Subcutaneous adipose tissue (tissue), 4 donors: ENCODE measurements around the gene ARFRP1. TPM values are rescaled to one million over a fixed set of nuclear protein-coding genes. Genes with fewer than 3 reads are reported as not detected.

Experiments used
- total RNA-seq, 4 donors: library from RNA; depleted of rRNA; stranded (reverse); fragments of >200 nt; gene quantifications; one replicate each; pipeline ENCODE4 v1.1.0, GENCODE V29; 2016
- TF ChIP-seq, protein P1 (sequence below): fragments of 450-650 bp; IDR thresholded peaks from one replicate; pipeline ENCODE4 v1.5.1; 2016; ENCODE audit warnings: low read depth, mild to moderate bottlenecking, control low read depth, antibody characterized with exemption, moderate library complexity

ARFRP1 gene
- total RNA-seq, 4 donors from 2014 or later = 21.9 to 39.4 (median 31.5) TPM

DNA sequence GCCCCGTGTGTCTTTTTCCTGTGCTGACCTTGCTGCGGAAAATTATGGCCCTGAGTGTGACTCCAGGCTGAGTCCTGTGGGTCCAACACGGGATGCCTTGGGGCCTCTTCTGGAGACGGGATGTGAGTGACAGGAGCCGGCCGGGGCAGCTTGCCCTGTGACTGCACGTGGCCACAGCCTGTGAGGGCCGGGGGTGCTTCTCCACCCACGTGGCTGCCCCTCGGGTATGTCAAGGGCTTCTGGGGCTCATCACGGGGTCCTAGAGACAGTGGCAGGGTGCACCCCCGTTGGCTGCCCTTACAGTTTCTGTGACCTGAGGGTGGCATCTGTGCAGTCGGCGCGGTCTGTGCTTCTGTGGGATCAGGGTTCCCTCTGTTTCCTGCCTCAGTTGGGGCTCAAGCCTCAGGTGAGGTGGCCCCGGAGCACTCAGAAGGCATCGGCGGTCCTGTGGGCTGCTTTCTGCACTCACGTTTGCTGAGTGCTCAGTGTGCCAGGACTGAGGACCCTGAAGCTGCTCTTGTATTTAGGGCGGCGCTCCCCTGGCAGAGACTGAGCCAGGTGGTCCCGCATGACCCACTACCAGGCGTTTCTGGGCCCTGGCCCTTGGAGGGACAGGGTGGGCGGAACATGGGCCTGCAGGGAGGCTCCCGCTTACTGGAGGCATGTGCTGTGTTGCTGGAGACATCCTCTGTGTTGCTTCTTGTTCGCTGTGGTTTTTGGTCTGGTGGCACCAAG lies 44.3 kb downstream of the ARFRP1 start:
- TF ChIP-seq, protein P1, sequence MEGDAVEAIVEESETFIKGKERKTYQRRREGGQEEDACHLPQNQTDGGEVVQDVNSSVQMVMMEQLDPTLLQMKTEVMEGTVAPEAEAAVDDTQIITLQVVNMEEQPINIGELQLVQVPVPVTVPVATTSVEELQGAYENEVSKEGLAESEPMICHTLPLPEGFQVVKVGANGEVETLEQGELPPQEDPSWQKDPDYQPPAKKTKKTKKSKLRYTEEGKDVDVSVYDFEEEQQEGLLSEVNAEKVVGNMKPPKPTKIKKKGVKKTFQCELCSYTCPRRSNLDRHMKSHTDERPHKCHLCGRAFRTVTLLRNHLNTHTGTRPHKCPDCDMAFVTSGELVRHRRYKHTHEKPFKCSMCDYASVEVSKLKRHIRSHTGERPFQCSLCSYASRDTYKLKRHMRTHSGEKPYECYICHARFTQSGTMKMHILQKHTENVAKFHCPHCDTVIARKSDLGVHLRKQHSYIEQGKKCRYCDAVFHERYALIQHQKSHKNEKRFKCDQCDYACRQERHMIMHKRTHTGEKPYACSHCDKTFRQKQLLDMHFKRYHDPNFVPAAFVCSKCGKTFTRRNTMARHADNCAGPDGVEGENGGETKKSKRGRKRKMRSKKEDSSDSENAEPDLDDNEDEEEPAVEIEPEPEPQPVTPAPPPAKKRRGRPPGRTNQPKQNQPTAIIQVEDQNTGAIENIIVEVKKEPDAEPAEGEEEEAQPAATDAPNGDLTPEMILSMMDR = no peak

DNA sequence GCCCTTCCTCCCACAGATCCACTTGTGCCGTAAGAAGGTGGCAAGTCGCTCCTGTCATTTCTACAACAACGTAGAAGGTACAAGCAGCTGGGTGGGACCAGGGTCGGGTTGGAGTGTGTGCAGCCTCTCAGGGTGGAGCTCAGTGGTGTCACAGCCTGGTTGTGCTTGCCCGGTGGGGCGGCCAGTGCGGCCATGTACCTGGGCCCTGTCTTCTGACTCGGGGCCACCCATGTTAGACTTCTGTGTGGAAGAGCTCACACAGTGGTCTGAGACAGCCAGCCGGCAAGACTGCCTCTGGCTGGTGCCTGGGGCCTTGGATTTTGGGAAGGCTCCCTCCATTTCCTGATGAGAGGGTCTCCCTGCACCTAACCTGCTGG lies 45.0 kb downstream of the ARFRP1 start:
- TF ChIP-seq, protein P1 = no peak

DNA sequence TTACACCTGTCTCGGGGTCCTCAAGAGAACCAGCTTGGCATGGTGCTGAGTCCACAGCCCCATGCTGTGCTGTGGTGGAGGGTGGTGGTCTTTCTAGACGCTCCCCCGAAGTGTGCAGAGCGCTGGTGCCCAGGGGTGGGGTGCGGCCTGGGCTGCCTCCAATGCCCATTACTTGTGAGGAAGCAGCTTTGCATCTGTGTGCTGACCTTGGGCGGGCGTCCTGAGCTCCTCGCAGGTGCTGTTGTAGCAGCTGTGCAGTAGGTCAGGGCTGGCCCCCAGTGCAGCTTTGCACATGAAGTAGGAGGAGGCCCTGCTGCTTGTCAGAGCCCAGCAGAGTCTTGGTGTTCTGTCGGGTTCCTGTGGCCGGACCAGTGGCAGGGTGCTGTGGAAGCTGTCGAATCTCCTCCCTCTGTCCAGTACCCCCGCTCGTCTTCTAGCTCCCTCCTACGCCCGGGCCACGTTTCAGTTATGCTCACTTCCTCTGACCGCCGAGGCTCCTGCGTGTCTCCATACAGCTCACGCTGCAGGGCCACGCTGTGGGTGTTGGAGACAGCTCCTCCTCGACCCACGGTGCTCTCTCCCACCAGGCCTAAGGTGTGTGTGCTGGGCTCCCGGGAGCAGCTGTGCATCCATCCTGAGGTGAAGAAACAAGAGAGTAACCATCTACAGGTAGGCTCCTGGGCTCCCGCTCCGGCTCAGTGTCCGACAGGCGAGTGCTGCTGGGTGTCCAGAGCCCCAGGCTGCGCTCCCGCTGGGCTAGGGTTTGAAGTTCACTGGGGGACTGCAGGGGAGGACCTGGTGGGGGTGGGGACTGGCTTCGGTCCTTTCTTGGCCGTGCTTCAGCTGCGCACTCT lies 45.6 kb downstream of the ARFRP1 start:
- TF ChIP-seq, protein P1 = no peak

DNA sequence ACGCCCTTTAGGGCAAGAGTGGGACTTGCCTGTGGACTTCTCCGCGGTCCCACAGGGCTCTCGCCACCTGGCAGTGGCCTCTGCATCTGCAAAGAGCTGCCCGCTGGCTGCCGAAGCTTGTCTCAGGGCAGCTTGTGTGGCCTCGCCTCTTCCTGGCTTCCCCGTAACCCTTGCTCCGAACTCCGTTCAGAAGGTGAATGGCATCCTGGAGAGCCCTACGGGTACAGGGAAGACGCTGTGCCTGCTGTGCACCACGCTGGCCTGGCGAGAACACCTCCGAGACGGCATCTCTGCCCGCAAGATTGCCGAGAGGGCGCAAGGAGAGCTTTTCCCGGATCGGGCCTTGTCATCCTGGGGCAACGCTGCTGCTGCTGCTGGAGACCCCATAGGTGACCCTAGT lies 46.7 kb downstream of the ARFRP1 start:
- TF ChIP-seq, protein P1 = no peak

DNA sequence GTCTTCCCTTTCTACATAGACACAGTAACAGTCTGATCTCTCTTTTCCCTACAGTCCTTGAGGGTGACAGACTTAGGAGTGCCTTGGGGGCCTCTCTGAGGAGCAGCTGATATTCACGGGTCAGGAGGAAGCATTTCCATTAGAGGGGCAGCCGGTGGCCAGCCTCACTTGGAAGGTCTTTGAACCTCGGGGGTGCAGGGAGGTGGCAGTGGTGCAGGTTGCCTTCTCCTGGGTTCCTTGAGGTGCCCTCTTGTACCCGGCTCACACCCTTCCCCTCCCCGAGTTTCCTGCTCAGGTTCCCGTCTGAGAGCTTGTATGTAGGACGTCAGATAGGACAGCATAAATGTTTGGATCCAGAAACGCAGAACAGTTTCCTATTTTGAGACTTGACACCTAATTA lies 47.2 kb downstream of the ARFRP1 start:
- TF ChIP-seq, protein P1 = no peak

DNA sequence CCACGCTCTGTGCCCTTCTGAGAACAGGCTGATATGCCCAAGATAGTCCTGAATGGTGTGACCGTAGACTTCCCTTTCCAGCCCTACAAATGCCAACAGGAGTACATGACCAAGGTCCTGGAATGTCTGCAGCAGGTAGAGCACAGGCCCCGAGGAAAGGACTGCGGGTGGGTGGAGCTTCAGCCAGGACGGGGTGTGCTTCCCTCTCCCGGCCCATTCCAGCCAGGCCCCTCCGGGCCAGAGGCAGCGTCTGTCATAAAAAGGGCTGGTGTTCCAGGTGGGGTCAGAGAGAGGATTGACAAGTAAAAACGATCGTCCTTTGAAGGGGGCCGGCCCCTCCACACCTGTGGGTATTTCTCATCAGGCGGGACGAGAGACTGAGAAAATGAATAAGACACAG lies 48.4 kb downstream of the ARFRP1 start:
- TF ChIP-seq, protein P1 = no peak

DNA sequence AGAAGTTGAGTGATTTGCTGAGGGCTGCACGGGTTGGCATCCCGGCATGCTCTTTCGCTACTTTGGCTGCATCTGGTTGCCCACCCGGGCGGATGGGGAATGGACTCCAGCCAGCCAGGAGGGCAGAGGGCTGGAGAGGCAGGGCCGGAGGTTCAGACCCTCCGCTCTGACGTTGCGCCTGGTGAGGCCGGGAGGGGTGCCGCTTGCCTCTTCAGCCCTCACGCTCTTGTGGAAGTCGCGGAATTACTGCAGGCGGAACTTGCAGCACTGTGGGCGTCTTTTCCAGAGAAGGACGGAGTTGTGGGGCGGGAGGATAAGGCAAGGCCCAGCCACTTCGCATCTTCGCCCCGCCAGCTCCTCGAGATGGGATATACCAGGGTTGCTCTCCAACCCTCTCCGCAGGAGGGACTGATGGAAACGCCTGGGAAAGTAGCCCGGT lies 49.0 kb downstream of the ARFRP1 start:
- TF ChIP-seq, protein P1 = no peak
